ENCODE measurements around the gene AGRP. TPM values are rescaled to one million over a fixed set of nuclear protein-coding genes. Genes with fewer than 3 reads are reported as not detected.

AGRP gene
- total RNA-seq, 1 donor from 2014 or later = not detected

GRCh38 chr16:67447508-67448076 lies 35.8 kb downstream of the AGRP start:
- Histone ChIP-seq H3K4me1 (ENCODE audit: insufficient read depth, low read length) (peaks cover 6% of the 10 kb centered on the region), H4K20me1 (ENCODE audit: insufficient read depth, low read length) (peaks cover 97% of the 10 kb centered on the region), H3K27me3 (ENCODE audit: insufficient read depth, low read length) (no peaks in the 10 kb centered on the region), H3K36me3 (ENCODE audit: insufficient read depth, low read length) (no peaks in the 10 kb centered on the region), H3K4me2 (ENCODE audit: low read length) (no peak overlapping the region), H2AFZ (ENCODE audit: low read depth, low read length) (no peak overlapping the region), H3K27ac (ENCODE audit: low read depth, low read length) (no peak overlapping the region), H3K9me3 (ENCODE audit: insufficient read depth, low read depth, low read length) (no peaks in the 10 kb centered on the region), H3K79me2 (ENCODE audit: insufficient read depth, low read length) (peaks cover 4% of the 10 kb centered on the region), H3K4me3 (ENCODE audit: insufficient read depth, low read depth, low read length) (no peak overlapping the region), H3K9ac (ENCODE audit: low read length) (no peak overlapping the region)
- H3K4me1 Mint-ChIP-seq (ENCODE audit: low read depth, unreplicated experiment) = peaks cover 13% of the 10 kb centered on the region
- peaks cover 25% of the 10 kb centered on the region for H3K36me3 Mint-ChIP-seq (ENCODE audit: low read depth, unreplicated experiment)
- no peak overlapping the region for H3K27ac Mint-ChIP-seq (ENCODE audit: unreplicated experiment)
- DNase-seq (ENCODE audit: low read depth) (no peak), FAIRE-seq (no peak)
- no peaks in the 10 kb centered on the region for H3K9me3 Mint-ChIP-seq (ENCODE audit: unreplicated experiment)
- no peak for TF ChIP-seq EZH2 (IDR thresholded peaks at IDR 0.05; ENCODE audit: insufficient read depth, low read length)
- TF ChIP-seq CTCF (IDR thresholded peaks at IDR 0.05; ENCODE audit: insufficient read depth, low read depth, low read length) = peak; percentile 7
- H3K27me3 Mint-ChIP-seq (ENCODE audit: low read depth, unreplicated experiment) = no peaks in the 10 kb centered on the region
- no peak overlapping the region for H3K4me3 Mint-ChIP-seq (ENCODE audit: unreplicated experiment)

GRCh38 chr16:67446968-67447507 lies 36.3 kb downstream of the AGRP start:
- Histone ChIP-seq H3K79me2 (ENCODE audit: insufficient read depth, low read length) (peaks cover 4% of the 10 kb centered on the region), H2AFZ (ENCODE audit: low read depth, low read length) (no peak overlapping the region), H3K9ac (ENCODE audit: low read length) (no peak overlapping the region), H3K4me2 (ENCODE audit: low read length) (no peak overlapping the region), H3K4me3 (ENCODE audit: insufficient read depth, low read depth, low read length) (no peak overlapping the region), H4K20me1 (ENCODE audit: insufficient read depth, low read length) (peaks cover 94% of the 10 kb centered on the region), H3K27me3 (ENCODE audit: insufficient read depth, low read length) (no peaks in the 10 kb centered on the region), H3K36me3 (ENCODE audit: insufficient read depth, low read length) (no peaks in the 10 kb centered on the region), H3K9me3 (ENCODE audit: insufficient read depth, low read depth, low read length) (no peaks in the 10 kb centered on the region), H3K27ac (ENCODE audit: low read depth, low read length) (no peak overlapping the region), H3K4me1 (ENCODE audit: insufficient read depth, low read length) (peaks cover 6% of the 10 kb centered on the region)
- TF ChIP-seq EZH2 (IDR thresholded peaks at IDR 0.05; ENCODE audit: insufficient read depth, low read length) = no peak
- TF ChIP-seq CTCF (IDR thresholded peaks at IDR 0.05; ENCODE audit: insufficient read depth, low read depth, low read length) = no peak
- H3K27me3 Mint-ChIP-seq (ENCODE audit: low read depth, unreplicated experiment) = no peaks in the 10 kb centered on the region
- peak overlapping the region; percentile 26 for H3K27ac Mint-ChIP-seq (ENCODE audit: unreplicated experiment)
- H3K36me3 Mint-ChIP-seq (ENCODE audit: low read depth, unreplicated experiment) = peaks cover 25% of the 10 kb centered on the region
- peaks cover 13% of the 10 kb centered on the region for H3K4me1 Mint-ChIP-seq (ENCODE audit: low read depth, unreplicated experiment)
- DNase-seq (ENCODE audit: low read depth) = no peak
- FAIRE-seq = no peak
- H3K4me3 Mint-ChIP-seq (ENCODE audit: unreplicated experiment) = no peak overlapping the region
- no peaks in the 10 kb centered on the region for H3K9me3 Mint-ChIP-seq (ENCODE audit: unreplicated experiment)
